Endothelial cell (in vitro differentiated cells): ENCODE results near the gene ATL1. TPM values are rescaled to one million over a fixed set of nuclear protein-coding genes. Genes with fewer than 3 reads are reported as not detected.

Experiments
- DNase-seq: peaks from one replicate; pipeline ENCODE4 v3.0.0; 2021; ENCODE audit warnings: low spot score
- H3K27ac Mint-ChIP-seq: one replicate; pipeline ENCODE4 v1.8.0; 2021; ENCODE audit warnings: mixed read lengths, inconsistent platforms; ENCODE audit not compliant: unreplicated experiment
- H3K27me3 Mint-ChIP-seq: one replicate; pipeline ENCODE4 v1.8.0; 2021; ENCODE audit warnings: mild to moderate bottlenecking, moderate library complexity, mixed read lengths, inconsistent platforms; ENCODE audit not compliant: unreplicated experiment
- H3K36me3 Mint-ChIP-seq: one replicate; pipeline ENCODE4 v1.8.0; 2021; ENCODE audit warnings: mild to moderate bottlenecking, low read depth, mixed read lengths, inconsistent platforms; ENCODE audit not compliant: unreplicated experiment
- H3K4me1 Mint-ChIP-seq: one replicate; pipeline ENCODE4 v1.8.0; 2021; ENCODE audit warnings: mild to moderate bottlenecking, mixed read lengths, inconsistent platforms; ENCODE audit not compliant: unreplicated experiment
- H3K4me3 Mint-ChIP-seq: one replicate; pipeline ENCODE4 v1.8.0; 2021; ENCODE audit warnings: mild to moderate bottlenecking, mixed read lengths, inconsistent platforms; ENCODE audit not compliant: unreplicated experiment
- H3K9me3 Mint-ChIP-seq: one replicate; pipeline ENCODE4 v1.8.0; 2021; ENCODE audit warnings: mixed read lengths, inconsistent platforms; ENCODE audit not compliant: unreplicated experiment
- long read RNA-seq: library from polyadenylated mRNA; unstranded; transcript quantifications from one replicate; pipeline ENCODE4 v2.0.0, GENCODE V29; 2020; ENCODE audit not compliant: unreplicated experiment
- total RNA-seq: library from RNA; stranded (reverse); fragmentation: NEBNext Ultra II Directional; extraction: Animal tissue kit (Norgen Biotek cat#: 25700); gene quantifications from one replicate; pipeline ENCODE4 v1.2.1, GENCODE V29; 2021; ENCODE audit not compliant: unreplicated experiment
- TF ChIP-seq, protein P1 (sequence below): fragments of 200-600 bp; sonication (generic); IDR thresholded peaks from one replicate; pipeline ENCODE4 v1.5.0; 2021; ENCODE audit warnings: antibody characterized with exemption; ENCODE audit not compliant: unreplicated experiment

Gene ATL1
- 4.7 TPM for total RNA-seq
- long read RNA-seq, partial matches to known transcripts, result 3 of 7 reads
- long read RNA-seq, other reads (novel, unspliced or antisense), result 4 of 7 reads

DNA sequence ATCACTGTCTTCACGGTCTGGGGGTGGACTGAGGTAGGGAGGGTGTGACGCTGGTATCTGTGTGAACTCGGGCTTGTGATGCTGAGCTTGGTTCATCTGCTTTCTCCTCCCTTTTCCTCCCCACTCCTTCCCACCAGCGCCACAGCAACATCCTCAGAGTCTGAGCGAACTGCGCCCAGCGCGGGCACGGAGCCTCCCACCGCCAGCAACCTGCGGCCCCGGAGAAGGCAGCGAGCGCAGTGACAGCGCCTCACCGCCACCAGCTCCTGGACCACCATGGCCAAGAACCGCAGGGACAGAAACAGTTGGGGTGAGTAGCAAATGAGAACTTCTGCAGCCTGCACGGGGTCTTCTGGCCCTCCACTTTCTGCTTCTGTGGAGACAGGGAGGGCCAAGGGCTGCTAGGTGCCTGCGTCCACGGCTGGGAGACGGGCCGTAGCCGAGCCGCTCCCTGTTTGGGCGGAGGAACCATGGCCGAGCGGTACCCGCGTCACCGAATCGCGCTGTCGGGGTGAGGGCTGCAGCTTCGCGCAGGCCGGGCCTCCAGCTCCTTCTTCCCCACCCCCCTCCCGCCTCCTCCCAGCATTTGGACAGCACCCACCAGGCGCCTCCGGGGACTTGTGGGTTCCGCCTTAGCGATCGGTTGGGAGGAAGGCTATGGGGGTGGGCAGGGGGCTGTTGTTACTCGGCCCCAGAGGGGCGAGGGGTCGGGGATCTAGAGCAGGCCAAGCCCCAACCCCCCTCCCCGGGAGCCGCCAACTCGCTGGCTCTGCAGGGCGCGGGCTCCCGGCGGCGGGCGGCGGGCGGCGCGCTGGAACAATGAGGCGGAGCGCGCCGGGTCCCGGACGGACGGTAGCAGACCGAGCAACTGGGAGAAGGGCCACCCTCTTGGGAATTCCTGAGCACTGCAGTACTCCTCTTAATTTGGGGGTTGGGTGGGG is at the start of gene ATL1:
ATL1 (plus strand) TSS at position 156 of the 941 bp plus-strand sequence; CDS start at position 277, 121 bp downstream.
- H3K27ac Mint-ChIP-seq, result no peak within 1 kb of the TSS
- TF ChIP-seq, protein P1, sequence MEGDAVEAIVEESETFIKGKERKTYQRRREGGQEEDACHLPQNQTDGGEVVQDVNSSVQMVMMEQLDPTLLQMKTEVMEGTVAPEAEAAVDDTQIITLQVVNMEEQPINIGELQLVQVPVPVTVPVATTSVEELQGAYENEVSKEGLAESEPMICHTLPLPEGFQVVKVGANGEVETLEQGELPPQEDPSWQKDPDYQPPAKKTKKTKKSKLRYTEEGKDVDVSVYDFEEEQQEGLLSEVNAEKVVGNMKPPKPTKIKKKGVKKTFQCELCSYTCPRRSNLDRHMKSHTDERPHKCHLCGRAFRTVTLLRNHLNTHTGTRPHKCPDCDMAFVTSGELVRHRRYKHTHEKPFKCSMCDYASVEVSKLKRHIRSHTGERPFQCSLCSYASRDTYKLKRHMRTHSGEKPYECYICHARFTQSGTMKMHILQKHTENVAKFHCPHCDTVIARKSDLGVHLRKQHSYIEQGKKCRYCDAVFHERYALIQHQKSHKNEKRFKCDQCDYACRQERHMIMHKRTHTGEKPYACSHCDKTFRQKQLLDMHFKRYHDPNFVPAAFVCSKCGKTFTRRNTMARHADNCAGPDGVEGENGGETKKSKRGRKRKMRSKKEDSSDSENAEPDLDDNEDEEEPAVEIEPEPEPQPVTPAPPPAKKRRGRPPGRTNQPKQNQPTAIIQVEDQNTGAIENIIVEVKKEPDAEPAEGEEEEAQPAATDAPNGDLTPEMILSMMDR, result no peak
- no peaks in the 10 kb centered on the region for H3K9me3 Mint-ChIP-seq
- H3K4me1 Mint-ChIP-seq, result peaks cover 5% of the 10 kb centered on the region
- H3K36me3 Mint-ChIP-seq, result no peaks in the 10 kb centered on the region
- DNase-seq, result peak; percentile 59
- peak within 1 kb of the TSS; percentile 92 for H3K4me3 Mint-ChIP-seq
- peaks cover 8% of the 10 kb centered on the region for H3K27me3 Mint-ChIP-seq

DNA sequence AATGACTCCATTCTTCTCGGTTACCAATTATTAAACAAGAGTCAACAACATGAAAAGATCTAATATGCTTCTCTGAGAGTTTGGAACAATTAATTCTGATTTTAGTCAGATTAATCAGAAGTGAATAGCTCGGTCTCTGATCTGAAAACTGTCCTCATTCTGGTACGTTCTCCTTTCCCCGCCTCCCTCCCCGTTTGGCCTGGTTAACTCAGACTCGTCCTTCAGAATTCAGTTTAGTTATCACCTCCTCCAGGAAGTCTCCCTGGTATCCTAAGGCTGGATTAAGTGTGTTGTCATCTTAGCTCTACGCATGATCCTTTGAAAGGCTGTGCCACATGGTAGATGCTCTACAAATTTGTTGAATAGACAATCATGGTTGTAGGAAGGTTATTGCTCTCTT is 49.8 kb upstream of the ATL1 start:
- H3K27ac Mint-ChIP-seq, result no peak overlapping the region
- H3K36me3 Mint-ChIP-seq, result no peaks in the 10 kb centered on the region
- TF ChIP-seq, protein P1, result no peak
- peaks cover 2% of the 10 kb centered on the region for H3K27me3 Mint-ChIP-seq
- DNase-seq, result no peak
- peaks cover 2% of the 10 kb centered on the region for H3K4me1 Mint-ChIP-seq
- H3K4me3 Mint-ChIP-seq, result no peak overlapping the region
- no peaks in the 10 kb centered on the region for H3K9me3 Mint-ChIP-seq

DNA sequence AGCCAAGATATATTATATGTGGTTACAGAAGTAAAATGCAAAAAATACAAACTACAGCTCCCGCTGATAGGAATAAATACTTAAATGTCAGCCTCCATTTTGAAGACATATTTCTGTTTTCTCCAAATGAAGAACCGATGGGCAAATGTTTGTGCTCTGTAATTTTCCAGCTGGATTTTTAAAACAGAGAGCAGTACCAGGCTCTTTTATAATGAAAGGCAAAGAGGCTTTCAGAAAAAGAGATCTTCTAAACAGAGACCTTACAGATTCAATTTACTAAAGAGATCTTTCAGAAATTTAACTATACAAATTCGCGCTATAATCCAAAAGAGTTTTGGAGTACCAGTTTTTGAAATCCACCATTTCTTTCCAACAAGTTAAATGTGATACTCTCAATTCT is 47.5 kb upstream of the ATL1 start:
- Mint-ChIP-seq H3K27me3 (peaks cover 2% of the 10 kb centered on the region), H3K4me3 (no peak overlapping the region), H3K27ac (no peak overlapping the region), H3K36me3 (no peaks in the 10 kb centered on the region), H3K4me1 (no peaks in the 10 kb centered on the region), H3K9me3 (no peaks in the 10 kb centered on the region)
- DNase-seq, result no peak
- TF ChIP-seq, protein P1, result no peak

DNA sequence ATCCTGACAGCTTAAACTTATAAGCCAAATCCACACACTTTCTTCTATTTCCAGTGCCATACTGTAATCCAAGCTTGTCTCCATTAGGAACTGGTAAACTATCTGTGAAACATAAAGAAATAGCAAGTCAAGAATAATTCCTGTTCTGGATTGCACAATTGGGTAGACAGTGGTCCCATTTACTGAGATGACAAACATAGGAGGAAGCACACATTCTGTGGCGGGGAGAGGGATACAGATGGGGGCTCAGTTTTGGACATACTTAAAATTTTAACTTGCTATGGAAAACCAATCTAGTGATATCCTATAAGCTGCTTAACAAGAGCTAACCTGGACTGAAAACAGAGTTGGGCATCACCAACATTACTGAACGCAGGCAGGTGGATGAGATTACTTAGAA is 43.9 kb upstream of the ATL1 start:
- no peaks in the 10 kb centered on the region for H3K4me1 Mint-ChIP-seq
- DNase-seq, result no peak
- no peaks in the 10 kb centered on the region for H3K27me3 Mint-ChIP-seq
- no peak overlapping the region for H3K27ac Mint-ChIP-seq
- H3K9me3 Mint-ChIP-seq, result no peaks in the 10 kb centered on the region
- peaks cover 3% of the 10 kb centered on the region for H3K36me3 Mint-ChIP-seq
- TF ChIP-seq, protein P1, result no peak
- H3K4me3 Mint-ChIP-seq, result no peak overlapping the region
